Mammary epithelial cell (primary cell): ENCODE measurements around the gene PDZD4.

Source experiments
- EZH2 ChIP-seq: IDR thresholded peaks from 2 replicates; pipeline ENCODE4 v1.6.1; 2012; ENCODE audit warnings: low read length, inconsistent platforms, borderline replicate concordance
- TF ChIP-seq, protein P1 (sequence below), 2 donors: IDR thresholded peaks in 1 of 2; conservative IDR thresholded peaks in 1 of 2; 2 replicates each; pipeline ENCODE4 v1.5.1; 2011 to 2012; ENCODE audit warnings: inconsistent platforms in 2 of 2, low read length in 2 of 2, mild to moderate bottlenecking in 2 of 2, control low read depth in 1 of 2, low read depth in 1 of 2; ENCODE audit not compliant: insufficient read depth in 1 of 2; ENCODE audit errors: extremely low read depth in 1 of 2

DNA sequence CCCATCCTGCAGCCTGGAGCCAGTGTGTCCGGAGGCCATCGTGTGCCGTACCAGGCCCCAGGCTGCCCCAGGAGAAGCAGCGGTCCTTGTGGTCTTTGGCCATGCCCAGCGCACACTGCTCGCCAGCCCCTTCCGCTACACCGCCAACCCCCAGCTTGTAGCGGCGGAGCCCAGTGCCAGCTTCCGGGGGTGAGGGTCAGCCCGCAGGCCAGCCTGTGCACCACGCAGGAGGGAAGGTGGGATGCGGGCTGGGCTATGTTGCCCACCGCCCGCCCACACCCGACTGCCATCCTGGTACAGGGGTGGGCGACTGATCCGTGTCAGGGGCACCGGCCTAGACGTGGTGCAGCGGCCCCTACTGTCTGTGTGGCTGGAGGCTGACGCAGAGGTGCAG lies 57.1 kb downstream of the PDZD4 start:
- TF ChIP-seq, protein P1, sequence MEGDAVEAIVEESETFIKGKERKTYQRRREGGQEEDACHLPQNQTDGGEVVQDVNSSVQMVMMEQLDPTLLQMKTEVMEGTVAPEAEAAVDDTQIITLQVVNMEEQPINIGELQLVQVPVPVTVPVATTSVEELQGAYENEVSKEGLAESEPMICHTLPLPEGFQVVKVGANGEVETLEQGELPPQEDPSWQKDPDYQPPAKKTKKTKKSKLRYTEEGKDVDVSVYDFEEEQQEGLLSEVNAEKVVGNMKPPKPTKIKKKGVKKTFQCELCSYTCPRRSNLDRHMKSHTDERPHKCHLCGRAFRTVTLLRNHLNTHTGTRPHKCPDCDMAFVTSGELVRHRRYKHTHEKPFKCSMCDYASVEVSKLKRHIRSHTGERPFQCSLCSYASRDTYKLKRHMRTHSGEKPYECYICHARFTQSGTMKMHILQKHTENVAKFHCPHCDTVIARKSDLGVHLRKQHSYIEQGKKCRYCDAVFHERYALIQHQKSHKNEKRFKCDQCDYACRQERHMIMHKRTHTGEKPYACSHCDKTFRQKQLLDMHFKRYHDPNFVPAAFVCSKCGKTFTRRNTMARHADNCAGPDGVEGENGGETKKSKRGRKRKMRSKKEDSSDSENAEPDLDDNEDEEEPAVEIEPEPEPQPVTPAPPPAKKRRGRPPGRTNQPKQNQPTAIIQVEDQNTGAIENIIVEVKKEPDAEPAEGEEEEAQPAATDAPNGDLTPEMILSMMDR (conservative IDR thresholded peaks at IDR 0.05 in 1 of 2, IDR thresholded peaks at IDR 0.05 in 1 of 2; ENCODE audit: extremely low read depth in 1 of 2, insufficient read depth in 1 of 2, low read depth in 1 of 2, low read length in 2 of 2): no peak
- no peak for TF ChIP-seq EZH2
